ENCODE data around the gene PTGIR.

Gene PTGIR

GRCh38 chr19:46605356-46605821, 19.5 kb downstream of the PTGIR start:
- no peak overlapping the region for H3K4me3 ChIP-seq (ENCODE audit: low read depth, low read length)
- H3K9ac ChIP-seq (ENCODE audit: low read depth, low read length): no peak overlapping the region
- peaks cover 50% of the 10 kb centered on the region for H3K36me3 ChIP-seq (ENCODE audit: control insufficient read depth, insufficient read depth, low read length)
- peaks cover 10% of the 10 kb centered on the region for H3K4me1 ChIP-seq (ENCODE audit: control insufficient read depth, insufficient read depth, low read length)
- no peaks in the 10 kb centered on the region for H3K9me3 ChIP-seq (ENCODE audit: control insufficient read depth, insufficient read depth, low read length)
- H3K27me3 ChIP-seq (ENCODE audit: control insufficient read depth, insufficient read depth, low read length): no peaks in the 10 kb centered on the region
- no peak overlapping the region for H3K27ac ChIP-seq (ENCODE audit: low read depth, low read length)

GRCh38 chr19:46604781-46605355, 20.0 kb downstream of the PTGIR start:
- Histone ChIP-seq H3K27ac (ENCODE audit: low read depth, low read length) (no peak overlapping the region), H3K9me3 (ENCODE audit: control insufficient read depth, insufficient read depth, low read length) (no peaks in the 10 kb centered on the region), H3K27me3 (ENCODE audit: control insufficient read depth, insufficient read depth, low read length) (no peaks in the 10 kb centered on the region), H3K9ac (ENCODE audit: low read depth, low read length) (no peak overlapping the region), H3K4me3 (ENCODE audit: low read depth, low read length) (no peak overlapping the region), H3K4me1 (ENCODE audit: control insufficient read depth, insufficient read depth, low read length) (peaks cover 10% of the 10 kb centered on the region), H3K36me3 (ENCODE audit: control insufficient read depth, insufficient read depth, low read length) (peaks cover 49% of the 10 kb centered on the region)

- no peak overlapping the region for H3K9ac ChIP-seq (ENCODE audit: low read depth, low read length)
- H3K36me3 ChIP-seq (ENCODE audit: control insufficient read depth, insufficient read depth, low read length): peaks cover 39% of the 10 kb centered on the region
- H3K4me3 ChIP-seq (ENCODE audit: low read depth, low read length): 0 out of 2 replicates have a peak overlapping the region, but pooled peaks have one; percentile 11
- H3K4me1 ChIP-seq (ENCODE audit: control insufficient read depth, insufficient read depth, low read length): peaks cover 10% of the 10 kb centered on the region
- H3K27me3 ChIP-seq (ENCODE audit: control insufficient read depth, insufficient read depth, low read length): no peaks in the 10 kb centered on the region
- no peaks in the 10 kb centered on the region for H3K9me3 ChIP-seq (ENCODE audit: control insufficient read depth, insufficient read depth, low read length)
- H3K27ac ChIP-seq (ENCODE audit: low read depth, low read length): no peak overlapping the region
Measured at GRCh38 chr19:46603752-46604231, 21.1 kb downstream of the PTGIR start.

GRCh38 chr19:46603195-46603637, 21.7 kb downstream of the PTGIR start:
- Histone ChIP-seq H3K9ac (ENCODE audit: low read depth, low read length) (no peak overlapping the region), H3K4me1 (ENCODE audit: control insufficient read depth, insufficient read depth, low read length) (peaks cover 10% of the 10 kb centered on the region), H3K9me3 (ENCODE audit: control insufficient read depth, insufficient read depth, low read length) (no peaks in the 10 kb centered on the region), H3K36me3 (ENCODE audit: control insufficient read depth, insufficient read depth, low read length) (peaks cover 33% of the 10 kb centered on the region), H3K27me3 (ENCODE audit: control insufficient read depth, insufficient read depth, low read length) (no peaks in the 10 kb centered on the region), H3K4me3 (ENCODE audit: low read depth, low read length) (peak overlapping the region; percentile 79; the same call in 1 of the 2 replicates), H3K27ac (ENCODE audit: low read depth, low read length) (peak overlapping the region; percentile 63)

- Histone ChIP-seq H3K36me3 (ENCODE audit: control insufficient read depth, insufficient read depth, low read length) (peaks cover 27% of the 10 kb centered on the region), H3K4me3 (ENCODE audit: low read depth, low read length) (peak overlapping the region; percentile 79), H3K27me3 (ENCODE audit: control insufficient read depth, insufficient read depth, low read length) (no peaks in the 10 kb centered on the region), H3K4me1 (ENCODE audit: control insufficient read depth, insufficient read depth, low read length) (peaks cover 10% of the 10 kb centered on the region), H3K9me3 (ENCODE audit: control insufficient read depth, insufficient read depth, low read length) (no peaks in the 10 kb centered on the region), H3K27ac (ENCODE audit: low read depth, low read length) (peak overlapping the region; percentile 63), H3K9ac (ENCODE audit: low read depth, low read length) (no peak overlapping the region)
Measured at GRCh38 chr19:46602392-46603194, 22.3 kb downstream of the PTGIR start.

- Histone ChIP-seq H3K27me3 (ENCODE audit: control insufficient read depth, insufficient read depth, low read length) (no peaks in the 10 kb centered on the region), H3K36me3 (ENCODE audit: control insufficient read depth, insufficient read depth, low read length) (peaks cover 16% of the 10 kb centered on the region), H3K9me3 (ENCODE audit: control insufficient read depth, insufficient read depth, low read length) (no peaks in the 10 kb centered on the region), H3K9ac (ENCODE audit: low read depth, low read length) (peak within 1 kb of the TSS; percentile 100), H3K4me1 (ENCODE audit: control insufficient read depth, insufficient read depth, low read length) (peaks cover 10% of the 10 kb centered on the region), H3K4me3 (ENCODE audit: low read depth, low read length) (peak within 1 kb of the TSS; percentile 79), H3K27ac (ENCODE audit: low read depth, low read length) (peak within 1 kb of the TSS; percentile 98)
Measured at GRCh38 chr19:46601318-46602224, 23.3 kb downstream of the PTGIR start, which contains the start of gene CALM3. Gene CALM3, plus strand, starts transcription at chr19:46601330. Its CDS starts 105 bp downstream, at chr19:46601435.

- Histone ChIP-seq H3K4me3 (ENCODE audit: low read depth, low read length) (peak overlapping the region; percentile 79), H3K27ac (ENCODE audit: low read depth, low read length) (peak overlapping the region; percentile 98), H3K9ac (ENCODE audit: low read depth, low read length) (peak overlapping the region; percentile 100), H3K9me3 (ENCODE audit: control insufficient read depth, insufficient read depth, low read length) (no peaks in the 10 kb centered on the region), H3K27me3 (ENCODE audit: control insufficient read depth, insufficient read depth, low read length) (no peaks in the 10 kb centered on the region), H3K4me1 (ENCODE audit: control insufficient read depth, insufficient read depth, low read length) (peaks cover 10% of the 10 kb centered on the region), H3K36me3 (ENCODE audit: control insufficient read depth, insufficient read depth, low read length) (peaks cover 7% of the 10 kb centered on the region)
Measured at GRCh38 chr19:46600384-46601317, 24.2 kb downstream of the PTGIR start.

GRCh38 chr19:46599716-46600373, 25.0 kb downstream of the PTGIR start:
- Histone ChIP-seq H3K27me3 (ENCODE audit: control insufficient read depth, insufficient read depth, low read length) (no peaks in the 10 kb centered on the region), H3K27ac (ENCODE audit: low read depth, low read length) (peak overlapping the region; percentile 98), H3K9me3 (ENCODE audit: control insufficient read depth, insufficient read depth, low read length) (no peaks in the 10 kb centered on the region), H3K36me3 (ENCODE audit: control insufficient read depth, insufficient read depth, low read length) (no peaks in the 10 kb centered on the region), H3K4me3 (ENCODE audit: low read depth, low read length) (peak overlapping the region; percentile 79), H3K4me1 (ENCODE audit: control insufficient read depth, insufficient read depth, low read length) (peaks cover 10% of the 10 kb centered on the region), H3K9ac (ENCODE audit: low read depth, low read length) (no peak overlapping the region)

GRCh38 chr19:46598372-46598917, 26.4 kb downstream of the PTGIR start:
- Histone ChIP-seq H3K27me3 (ENCODE audit: control insufficient read depth, insufficient read depth, low read length) (no peaks in the 10 kb centered on the region), H3K36me3 (ENCODE audit: control insufficient read depth, insufficient read depth, low read length) (no peaks in the 10 kb centered on the region), H3K9me3 (ENCODE audit: control insufficient read depth, insufficient read depth, low read length) (no peaks in the 10 kb centered on the region), H3K27ac (ENCODE audit: low read depth, low read length) (no peak overlapping the region), H3K4me3 (ENCODE audit: low read depth, low read length) (no peak overlapping the region), H3K9ac (ENCODE audit: low read depth, low read length) (no peak overlapping the region), H3K4me1 (ENCODE audit: control insufficient read depth, insufficient read depth, low read length) (peaks cover 6% of the 10 kb centered on the region)

Measured in HUES48 (cell line).